Measurements from ENCODE around the gene CADPS.

CADPS gene

DNA sequence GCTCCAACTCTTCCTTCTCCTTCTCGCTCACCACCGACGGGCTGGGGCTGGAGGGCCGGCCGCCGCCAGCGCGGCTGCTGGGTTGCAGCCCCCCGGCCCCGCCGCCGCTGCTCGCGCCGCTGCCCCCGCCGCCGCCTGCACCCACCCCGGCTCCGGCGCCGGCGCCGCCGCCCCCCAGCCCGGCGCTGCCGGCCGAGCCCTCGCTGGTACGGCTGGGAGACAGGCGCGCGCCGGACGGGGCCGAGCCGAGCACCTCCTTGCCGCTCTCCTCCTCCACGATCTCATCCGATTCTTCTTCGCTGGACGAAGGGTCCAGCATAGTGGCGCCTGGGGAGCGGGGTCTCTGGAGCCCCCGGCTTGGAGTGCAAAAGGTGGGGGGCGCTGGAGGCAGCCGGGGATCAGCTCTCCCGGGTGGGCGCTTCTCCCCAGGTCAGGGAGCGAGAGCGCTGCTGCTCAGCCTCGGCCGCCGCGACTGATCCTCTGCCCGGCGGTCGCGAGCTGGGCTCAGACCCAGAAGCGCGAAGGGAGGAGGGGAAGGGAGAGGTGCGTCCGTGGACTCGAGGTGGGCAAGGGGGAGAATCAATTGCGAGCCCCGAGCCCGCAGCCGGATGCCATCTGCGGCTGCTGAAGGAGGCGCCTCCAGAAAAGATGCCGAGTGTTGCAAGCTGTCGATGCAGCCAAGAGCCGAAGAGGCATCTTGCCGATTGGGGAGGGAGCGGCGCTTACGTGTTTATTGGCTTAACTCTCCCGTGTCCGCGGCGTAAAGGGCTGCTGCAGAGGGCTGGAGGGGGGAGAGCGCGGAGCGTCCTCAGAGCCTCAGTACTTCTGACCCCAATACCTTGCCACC lies at the start of gene CADPS:
CADPS (minus strand) TSS at position 706 of the 847 bp plus-strand sequence; CDS start at position 319, 387 bp downstream.
- TF ChIP-seq, protein P1, sequence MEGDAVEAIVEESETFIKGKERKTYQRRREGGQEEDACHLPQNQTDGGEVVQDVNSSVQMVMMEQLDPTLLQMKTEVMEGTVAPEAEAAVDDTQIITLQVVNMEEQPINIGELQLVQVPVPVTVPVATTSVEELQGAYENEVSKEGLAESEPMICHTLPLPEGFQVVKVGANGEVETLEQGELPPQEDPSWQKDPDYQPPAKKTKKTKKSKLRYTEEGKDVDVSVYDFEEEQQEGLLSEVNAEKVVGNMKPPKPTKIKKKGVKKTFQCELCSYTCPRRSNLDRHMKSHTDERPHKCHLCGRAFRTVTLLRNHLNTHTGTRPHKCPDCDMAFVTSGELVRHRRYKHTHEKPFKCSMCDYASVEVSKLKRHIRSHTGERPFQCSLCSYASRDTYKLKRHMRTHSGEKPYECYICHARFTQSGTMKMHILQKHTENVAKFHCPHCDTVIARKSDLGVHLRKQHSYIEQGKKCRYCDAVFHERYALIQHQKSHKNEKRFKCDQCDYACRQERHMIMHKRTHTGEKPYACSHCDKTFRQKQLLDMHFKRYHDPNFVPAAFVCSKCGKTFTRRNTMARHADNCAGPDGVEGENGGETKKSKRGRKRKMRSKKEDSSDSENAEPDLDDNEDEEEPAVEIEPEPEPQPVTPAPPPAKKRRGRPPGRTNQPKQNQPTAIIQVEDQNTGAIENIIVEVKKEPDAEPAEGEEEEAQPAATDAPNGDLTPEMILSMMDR (IDR thresholded peaks at IDR 0.05), result no peak

DNA sequence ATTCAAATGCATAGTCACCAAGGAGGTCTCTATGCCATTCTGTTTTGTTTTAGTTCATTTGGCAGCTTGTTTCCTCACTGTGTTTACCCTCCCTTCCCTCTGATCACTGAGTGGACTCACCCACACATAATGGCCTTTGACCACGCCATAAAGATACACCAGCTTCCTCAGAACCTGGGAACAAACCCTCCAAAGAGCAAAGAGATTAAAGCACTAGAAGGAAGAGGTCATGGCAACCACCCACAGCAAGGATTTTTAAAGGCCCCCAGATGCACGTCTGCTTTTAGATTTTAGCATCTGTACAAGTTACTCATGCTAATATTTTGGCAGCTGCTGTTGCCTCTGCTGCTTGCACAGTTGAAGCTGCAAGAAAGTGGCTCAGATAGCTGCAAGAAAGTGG lies 47.9 kb upstream of the CADPS start:
- TF ChIP-seq, protein P1 (IDR thresholded peaks at IDR 0.05), result no peak

DNA sequence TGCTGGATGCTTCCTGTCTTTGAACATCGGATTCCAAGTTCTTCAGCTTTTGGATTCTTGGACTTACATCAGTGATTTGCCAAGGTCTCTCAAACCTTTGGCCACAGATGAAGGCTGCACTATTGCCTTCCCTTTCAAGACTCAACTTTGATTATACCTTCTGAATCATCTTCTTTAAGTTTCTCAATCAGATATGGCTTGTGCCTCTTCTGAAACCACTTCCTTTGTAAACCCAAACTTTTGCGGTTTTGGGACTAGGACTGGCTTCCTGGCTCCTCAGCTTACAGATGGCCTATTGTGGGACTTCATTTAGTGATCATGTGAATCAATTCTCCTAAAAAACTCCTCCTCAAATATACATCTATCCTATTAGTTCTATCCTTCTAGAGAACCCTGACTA lies 47.1 kb upstream of the CADPS start:
- TF ChIP-seq, protein P1 (IDR thresholded peaks at IDR 0.05), result no peak

DNA sequence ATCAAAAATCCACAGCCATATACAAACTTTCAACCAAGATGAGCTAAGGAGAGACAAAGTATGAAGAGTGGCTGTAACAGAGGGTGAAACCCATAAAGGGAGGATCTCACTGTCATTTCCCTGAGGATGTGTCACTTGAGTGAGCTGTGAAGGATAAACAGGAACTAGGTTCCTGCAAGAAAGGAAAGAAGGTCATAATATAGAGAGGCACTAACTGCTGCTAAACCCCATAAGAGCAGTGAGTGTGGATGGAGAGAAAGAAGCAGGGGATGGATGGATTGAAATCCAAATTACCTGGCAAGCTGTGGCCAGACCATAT lies 45.2 kb upstream of the CADPS start:
- TF ChIP-seq, protein P1 (IDR thresholded peaks at IDR 0.05), result no peak

DNA sequence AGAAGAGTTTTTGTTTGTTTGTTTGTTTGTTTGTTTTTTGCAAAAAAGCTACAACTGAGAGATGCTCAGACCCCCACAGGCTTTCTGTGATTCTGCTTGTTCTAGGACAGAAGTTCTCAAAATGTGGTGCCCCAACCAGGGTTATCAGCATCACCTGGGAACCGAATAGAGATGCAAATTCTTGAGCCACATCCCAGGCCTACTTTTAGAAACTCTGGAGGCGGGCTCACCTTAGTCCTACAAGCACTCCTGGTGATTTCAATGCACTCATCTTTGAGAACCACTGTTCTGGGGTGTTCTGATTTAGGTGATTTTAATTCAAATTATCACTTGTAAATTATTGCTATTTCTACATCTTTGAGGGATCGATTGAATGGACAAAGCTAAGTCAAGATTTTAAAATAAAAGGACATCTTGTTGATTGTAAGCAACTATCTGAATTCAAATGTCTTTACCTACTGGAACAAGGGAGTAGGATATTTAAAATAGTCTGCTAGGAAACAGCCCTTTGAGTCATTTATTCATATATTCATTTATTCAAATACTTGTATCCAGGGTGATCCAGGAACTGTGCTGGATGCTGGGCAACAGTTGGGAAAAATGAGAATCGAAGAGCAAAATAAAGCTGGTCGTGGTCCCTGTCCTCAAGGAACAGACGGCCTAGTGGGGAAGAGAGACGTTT lies 44.7 kb upstream of the CADPS start:
- TF ChIP-seq, protein P1 (IDR thresholded peaks at IDR 0.05), result no peak

DNA sequence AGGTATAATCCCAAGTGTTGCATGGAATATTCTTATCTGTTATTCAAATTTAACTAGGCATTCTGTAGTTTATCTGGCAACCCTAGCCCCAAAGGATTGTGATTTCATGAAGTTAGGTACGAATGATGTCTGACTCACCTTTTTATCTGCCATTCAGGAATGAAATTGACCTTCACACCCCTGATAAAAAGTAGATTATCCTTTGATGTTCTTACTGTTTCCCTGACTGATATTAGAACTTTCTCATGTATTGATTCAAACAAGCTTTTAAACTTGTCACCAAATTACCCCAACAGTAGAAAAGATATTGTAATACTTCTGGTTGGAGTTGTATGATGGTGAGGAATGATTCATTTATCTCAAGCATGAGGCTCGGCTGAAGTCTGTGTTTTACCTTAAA lies 43.6 kb upstream of the CADPS start:
- TF ChIP-seq, protein P1 (IDR thresholded peaks at IDR 0.05), result no peak

DNA sequence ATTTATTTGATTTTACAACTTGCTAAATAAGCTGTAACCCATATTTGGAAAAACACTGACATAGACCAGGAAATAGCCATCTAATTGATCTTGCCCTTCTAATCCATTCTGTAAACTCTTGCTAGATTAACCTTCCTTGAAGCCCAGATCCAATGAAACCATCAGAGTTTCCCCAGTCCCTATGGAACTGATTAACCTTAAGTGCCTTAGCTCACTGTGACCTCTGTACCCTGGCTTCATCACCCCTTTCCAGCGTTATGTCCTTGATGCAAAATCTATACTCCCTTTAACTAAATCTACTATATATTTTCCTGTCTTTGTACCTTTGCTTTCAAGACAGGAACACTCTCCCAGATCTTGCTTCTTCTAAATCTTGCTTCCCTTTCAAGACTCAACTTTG lies 42.9 kb upstream of the CADPS start:
- TF ChIP-seq, protein P1 (IDR thresholded peaks at IDR 0.05), result no peak
